GM19351 (cell line): ENCODE measurements around the gene SMCO1.
A peak's percentile ranks its signal among the peaks of the same experiment; 100 is the strongest.
"Not testable (repeated sequence)": the region's sequence is repeated elsewhere in the genome, so short reads cannot be mapped to it uniquely, and the experiment has no call there.

Source experiments
- ATAC-seq: cut with Tn5 transposase; IDR thresholded peaks from one replicate; pipeline ENCODE4 v1.9.1; 2021; ENCODE audit warnings: mild to moderate bottlenecking, moderate library complexity; ENCODE audit not compliant: unreplicated experiment

SMCO1 gene

DNA sequence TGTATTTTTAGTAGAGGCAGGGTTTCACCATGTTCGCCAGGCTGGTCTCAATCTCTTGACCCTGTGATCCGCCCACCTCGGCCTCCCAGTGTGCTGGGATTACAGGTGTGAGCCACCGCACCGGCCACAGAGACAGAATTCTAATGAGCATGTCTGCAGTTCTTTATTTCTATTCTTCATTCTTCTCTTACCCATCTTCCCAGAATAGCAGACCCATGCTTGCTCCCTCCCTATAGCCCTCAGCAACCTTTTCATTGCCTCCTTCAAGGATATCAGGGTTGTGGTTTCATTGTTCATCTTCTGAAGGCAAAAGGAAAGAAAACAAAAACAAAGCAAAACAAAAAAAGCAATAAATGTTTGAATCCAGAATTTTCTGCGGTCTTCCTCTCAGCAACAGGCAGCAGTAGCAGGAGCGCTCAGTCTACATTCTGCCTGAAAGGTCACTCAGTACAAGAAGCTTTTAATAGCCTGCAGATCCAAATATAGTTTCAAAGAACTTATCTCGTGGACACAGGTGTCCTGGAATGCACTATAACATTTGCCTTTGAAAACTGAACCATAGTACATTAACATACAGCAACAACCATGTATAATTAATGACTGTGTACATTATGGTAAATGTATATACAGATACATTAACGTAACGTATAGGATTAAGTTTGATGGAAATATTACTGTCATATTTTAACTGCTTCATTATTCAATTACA is at the start of gene SMCO1:
TSS of gene SMCO1 (minus strand) at position 434 of the 709 bp plus-strand sequence. CDS start at position 297, 137 bp downstream.
- no peak for ATAC-seq

DNA sequence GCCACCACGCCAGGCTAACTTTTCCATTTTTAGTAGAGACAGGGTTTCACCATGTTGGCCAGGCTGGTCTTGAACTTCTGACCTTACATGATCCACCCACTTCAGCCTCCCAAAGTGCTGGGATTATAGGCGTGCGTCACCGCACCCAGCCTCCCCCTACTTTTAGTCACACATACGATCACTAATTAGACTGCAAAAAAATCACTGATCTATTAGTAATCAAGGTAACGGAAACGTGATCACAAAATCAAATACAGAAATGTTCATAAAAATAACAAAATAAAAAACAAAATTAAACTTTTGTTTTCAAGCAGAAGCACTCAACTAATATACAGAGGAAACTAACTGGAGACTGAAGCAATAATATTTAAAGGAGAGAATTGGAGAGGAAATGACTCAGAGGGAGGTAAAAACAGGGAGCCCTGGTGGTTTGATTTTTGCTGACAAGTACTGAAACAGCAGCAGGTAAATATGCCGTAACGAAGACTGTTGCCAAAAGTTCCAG is 48.6 kb upstream of the SMCO1 start:
- ATAC-seq = no peak

DNA sequence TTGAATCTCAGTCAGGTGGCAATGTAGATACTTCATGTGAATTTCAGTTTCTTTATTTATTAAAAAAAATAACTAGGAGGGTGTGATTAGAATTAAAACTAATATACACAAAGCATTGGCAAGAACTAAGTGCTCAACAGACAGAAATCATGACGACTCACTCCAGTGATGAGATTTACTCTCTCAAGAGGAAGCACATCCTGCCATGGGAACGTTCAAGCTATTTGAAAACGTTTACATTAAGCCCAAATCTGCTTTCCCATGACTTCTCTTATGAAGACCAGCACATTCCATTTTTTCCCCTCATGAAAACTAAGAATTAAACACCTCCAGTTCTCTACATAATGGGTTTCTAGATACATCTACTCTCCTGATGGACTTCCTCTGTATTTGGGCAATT is 44.7 kb upstream of the SMCO1 start:
- ATAC-seq = no peak

GRCh38 chr3:196558476-196558875 is 43.3 kb upstream of the SMCO1 start:
- no peak for ATAC-seq

GRCh38 chr3:196557236-196557635 is 42.1 kb upstream of the SMCO1 start:
- no peak for ATAC-seq

DNA sequence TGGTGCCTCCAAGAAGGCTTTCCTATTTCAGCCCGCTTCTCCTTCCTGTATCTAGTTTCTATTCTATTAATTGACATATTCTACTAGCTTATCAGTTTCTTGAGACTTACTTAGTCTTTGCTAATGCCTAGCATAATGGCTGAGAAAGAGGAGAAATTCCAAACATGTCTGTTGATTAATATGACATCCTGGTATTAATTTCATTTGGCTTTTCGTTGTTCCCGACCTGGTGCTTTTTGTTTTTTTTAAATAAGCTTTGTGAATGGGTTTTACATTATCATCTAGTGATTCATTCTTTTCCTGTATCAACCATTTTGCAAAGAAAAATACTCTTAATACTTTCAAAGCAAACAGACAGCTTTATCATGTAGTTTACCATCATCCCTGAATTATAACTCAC is 40.1 kb upstream of the SMCO1 start:
- ATAC-seq = no peak

- ATAC-seq = no peak
Observed at GRCh38 chr3:196554205-196554604, 39.1 kb upstream of the SMCO1 start.

GRCh38 chr3:196553551-196553950 is 38.4 kb upstream of the SMCO1 start:
- no peak for ATAC-seq

DNA sequence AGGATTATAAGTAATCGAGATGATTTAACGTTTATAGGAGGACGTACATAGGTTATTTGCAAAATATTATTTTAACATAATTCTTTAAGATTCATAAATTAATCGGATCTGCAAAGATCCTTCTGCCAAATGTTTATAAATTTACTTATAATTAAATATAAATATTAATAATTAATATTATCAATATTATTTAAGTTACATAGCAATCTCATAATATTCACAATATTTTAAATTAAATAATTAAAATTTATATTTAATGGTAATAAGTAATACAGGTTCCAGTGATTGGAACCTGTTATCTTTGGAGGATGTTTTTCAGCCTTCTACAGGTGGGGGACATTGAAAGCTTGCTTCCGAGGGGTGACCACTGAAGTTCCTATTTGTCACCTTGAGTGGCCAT is 37.1 kb upstream of the SMCO1 start:
- ATAC-seq = no peak

DNA sequence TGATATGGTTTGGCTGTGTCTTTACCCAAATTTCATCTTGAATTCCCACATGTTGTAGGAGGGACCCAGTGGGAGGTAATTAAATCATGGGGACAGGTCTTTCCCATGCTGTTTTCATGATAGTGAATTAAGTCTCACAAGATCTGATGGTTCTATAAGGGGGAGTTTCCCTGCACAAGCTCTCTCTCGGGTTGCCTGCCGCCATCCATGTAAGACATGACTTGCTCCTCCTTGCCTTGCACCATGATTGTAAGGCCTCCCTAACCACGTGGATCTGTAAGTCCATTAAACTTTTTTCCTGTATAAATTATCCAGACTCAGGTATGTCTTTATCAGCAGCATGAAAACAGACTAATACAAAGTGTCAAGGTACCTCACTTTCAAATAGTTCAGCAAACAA is 35.0 kb upstream of the SMCO1 start:
- not testable (repeated sequence) for ATAC-seq

DNA sequence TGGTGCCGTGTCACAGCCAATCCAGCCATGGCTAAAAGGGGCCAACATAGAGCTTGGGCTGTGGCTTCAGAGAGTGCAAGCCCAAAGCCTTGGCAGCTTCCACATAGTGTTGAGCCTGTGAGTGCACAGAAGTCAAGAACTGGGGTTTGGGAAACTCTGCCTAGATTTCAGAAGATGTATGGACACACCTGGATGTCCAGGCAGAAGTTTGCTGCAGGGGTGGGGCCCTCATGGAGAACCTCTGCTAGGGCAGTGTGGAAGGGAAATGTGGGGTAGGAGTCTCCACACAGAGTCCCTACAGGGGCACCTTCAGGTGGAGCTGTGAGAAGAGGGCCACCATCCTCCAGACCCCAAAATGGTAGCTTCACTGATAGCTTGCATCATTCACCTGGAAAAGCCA is 34.2 kb upstream of the SMCO1 start:
- ATAC-seq = not testable (repeated sequence)

- ATAC-seq = no peak
Observed at GRCh38 chr3:196547067-196547466, 31.9 kb upstream of the SMCO1 start.

DNA sequence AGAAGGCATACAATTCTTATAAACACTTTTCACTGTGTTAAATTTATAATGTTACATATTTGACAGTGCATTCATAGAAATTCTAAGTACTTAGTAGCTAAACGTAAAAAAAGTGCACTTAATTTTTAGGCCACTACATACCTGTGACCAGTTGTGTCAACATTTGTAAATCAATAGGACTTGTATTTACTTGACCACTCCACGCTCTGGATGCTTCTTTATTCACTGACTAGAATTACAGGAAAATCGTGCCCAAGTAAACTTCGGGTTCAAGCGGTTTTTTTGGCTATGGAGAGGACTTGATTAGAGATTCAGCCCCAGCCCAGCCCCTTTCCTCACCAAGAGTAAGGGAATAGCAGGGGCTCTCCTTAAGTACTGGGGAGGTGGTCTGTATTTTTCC is 31.4 kb upstream of the SMCO1 start:
- ATAC-seq = no peak

DNA sequence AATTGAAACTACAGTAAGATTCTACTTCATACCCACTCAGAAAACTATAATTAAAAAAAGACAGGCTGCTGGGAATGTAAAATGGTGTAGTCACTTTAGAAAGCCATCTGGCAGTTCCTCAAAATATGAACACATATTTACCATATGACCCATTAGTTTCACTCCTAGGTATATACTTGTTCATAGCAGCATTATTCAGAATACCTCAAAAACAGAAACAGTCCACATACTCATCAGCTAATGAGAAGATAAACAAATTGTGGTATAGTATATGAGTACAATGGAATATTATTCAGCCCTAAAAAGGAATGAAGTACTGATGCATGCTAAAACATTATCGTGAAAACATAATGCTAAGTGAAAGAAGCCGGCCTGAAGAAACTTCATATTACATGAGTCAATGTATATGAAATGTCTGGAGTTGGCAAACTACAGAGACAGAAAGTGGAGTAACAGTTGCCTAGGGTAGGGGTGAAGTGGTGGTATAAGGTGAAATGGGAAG is 29.4 kb upstream of the SMCO1 start:
- ATAC-seq = no peak

- ATAC-seq = no peak
Observed at GRCh38 chr3:196541684-196542445, 26.7 kb upstream of the SMCO1 start.

DNA sequence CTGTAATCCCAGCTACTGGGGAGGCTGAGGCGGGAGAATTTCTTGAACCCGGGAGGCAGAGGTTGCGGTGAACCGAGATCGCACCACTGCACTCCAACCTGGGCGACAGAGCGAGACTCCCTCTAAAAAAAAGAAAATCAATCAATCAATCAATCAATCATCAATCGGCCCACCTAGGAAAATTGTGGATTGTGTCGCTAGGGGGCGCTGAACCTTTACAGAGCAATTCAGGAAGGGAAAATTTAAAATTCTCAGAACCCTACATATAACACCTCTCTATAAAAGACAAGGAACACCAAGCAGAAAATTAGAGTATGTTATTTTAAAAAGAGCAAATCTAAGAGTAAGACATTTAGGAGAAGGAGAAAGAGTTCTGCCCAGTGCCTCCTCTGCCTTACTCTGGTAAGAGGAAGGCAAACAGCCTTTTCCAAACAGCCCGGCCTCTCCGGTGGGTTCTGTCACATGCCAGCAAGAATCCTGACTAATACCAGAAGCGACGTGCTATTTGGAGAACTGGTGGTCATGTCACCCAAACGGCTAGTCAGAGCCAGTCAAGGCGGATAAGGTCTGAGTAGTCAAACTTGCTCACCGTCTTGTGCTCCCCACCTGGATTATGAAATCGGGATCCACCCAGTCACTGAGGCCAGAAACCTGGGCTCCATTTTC is 22.3 kb upstream of the SMCO1 start:
- ATAC-seq = no peak

DNA sequence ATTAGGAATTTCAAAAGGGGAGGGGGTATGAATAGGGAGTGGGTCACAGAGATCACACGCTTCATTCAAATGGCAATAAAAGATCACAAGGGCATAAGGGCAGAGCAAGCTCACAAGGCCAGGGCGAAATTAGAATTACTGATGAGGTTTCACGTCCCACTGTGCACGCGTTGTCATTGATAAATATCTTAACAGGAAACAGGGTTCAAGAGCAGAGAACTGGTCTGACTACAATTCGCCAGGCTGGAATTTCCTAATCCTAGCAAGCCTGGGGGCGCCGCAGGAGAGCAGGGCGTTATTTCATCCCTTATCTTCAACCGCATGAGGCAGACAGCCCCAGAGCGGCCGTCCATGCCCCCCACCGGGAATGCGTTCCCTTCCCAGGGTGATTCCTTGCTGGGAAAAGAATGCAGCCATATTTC is 18.1 kb upstream of the SMCO1 start:
- ATAC-seq = no peak

- ATAC-seq = no peak
Observed at GRCh38 chr3:196531418-196531817, 16.3 kb upstream of the SMCO1 start.

GRCh38 chr3:196528639-196529233 is 13.6 kb upstream of the SMCO1 start:
- ATAC-seq = peak; percentile 68

- no peak for ATAC-seq
Observed at GRCh38 chr3:196525141-196525540, 10.0 kb upstream of the SMCO1 start.

- no peak for ATAC-seq
Observed at GRCh38 chr3:196524527-196524926, 9.4 kb upstream of the SMCO1 start.
